HCEC 1CT (cell line): ENCODE data around the gene CDY2B.
"Not testable (repeated sequence)": the region's sequence is repeated elsewhere in the genome, so short reads cannot be mapped to it uniquely, and the experiment has no call there.

Experiments used
- DNase-seq: peaks from one replicate; pipeline ENCODE4 v3.0.0-alpha.2; 2017

The CDY2B gene

DNA sequence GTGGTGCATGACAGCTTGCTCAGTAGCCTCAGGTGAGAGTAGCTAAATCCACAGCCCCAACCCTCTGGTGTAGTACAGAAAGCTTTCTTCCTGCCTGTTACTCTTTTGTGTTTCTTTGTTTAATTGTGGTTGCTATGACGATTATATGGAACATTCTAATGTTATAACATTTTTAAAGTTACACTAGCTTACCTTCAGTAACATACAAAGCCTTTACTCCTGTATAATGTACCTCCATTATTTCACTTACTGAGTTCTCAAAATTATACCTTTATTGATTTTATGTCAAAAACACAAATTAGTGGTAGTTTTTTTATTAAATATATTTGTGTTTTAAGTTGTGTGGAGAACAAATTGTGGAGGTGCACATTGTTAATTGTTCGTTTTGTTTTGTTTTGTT, at the start of gene CDY2B:
TSS of gene CDY2B (minus strand) at position 101 of the 400 bp plus-strand sequence. CDS start 328 bp downstream, outside the sequence.
- not testable (repeated sequence) for DNase-seq

- DNase-seq = not testable (repeated sequence)
Measured at GRCh38 chrY:17908009-17908408, 28.0 kb upstream of the CDY2B start.

DNA sequence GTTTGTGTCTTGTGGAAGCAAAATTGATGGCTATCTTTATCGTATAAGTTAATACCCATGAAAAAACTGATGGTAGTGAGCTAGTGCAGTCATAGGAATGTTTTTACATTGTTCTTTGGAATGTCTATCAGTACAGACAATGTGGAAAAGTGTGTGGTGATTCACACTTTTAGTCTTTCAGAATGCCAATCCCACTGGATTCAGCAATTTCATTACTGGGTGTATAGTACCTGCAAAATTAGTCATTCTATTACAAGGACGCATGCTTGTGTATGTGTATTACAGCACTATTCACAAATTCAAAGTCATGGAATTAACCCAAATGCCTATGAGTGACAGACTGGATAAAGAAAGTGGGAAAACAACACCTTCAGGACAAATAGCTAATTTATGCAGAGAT, 27.3 kb upstream of the CDY2B start:
- not testable (repeated sequence) for DNase-seq

GRCh38 chrY:17881697-17882096, 1.7 kb upstream of the CDY2B start:
- DNase-seq = not testable (repeated sequence)

DNA sequence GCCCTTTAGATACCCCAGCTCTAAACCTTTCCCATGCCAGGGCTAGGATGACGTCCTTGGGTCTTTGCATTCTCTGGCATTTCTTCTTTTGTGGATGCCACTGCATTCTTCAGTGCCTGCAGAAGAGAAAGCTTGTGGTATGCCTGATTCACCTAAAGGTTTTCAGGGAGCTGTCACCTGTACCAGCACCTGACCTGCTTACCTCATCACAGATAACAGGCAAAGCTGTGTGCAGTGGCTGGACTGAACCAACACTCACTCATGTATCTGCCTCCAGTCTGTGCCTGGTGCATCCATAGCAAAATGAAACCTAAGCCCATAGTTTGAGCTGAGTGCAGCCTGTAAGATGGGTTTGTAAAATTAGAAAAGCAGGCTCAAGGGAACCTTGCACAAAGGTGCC, 3.3 kb downstream of the CDY2B start:
- DNase-seq = not testable (repeated sequence)

DNA sequence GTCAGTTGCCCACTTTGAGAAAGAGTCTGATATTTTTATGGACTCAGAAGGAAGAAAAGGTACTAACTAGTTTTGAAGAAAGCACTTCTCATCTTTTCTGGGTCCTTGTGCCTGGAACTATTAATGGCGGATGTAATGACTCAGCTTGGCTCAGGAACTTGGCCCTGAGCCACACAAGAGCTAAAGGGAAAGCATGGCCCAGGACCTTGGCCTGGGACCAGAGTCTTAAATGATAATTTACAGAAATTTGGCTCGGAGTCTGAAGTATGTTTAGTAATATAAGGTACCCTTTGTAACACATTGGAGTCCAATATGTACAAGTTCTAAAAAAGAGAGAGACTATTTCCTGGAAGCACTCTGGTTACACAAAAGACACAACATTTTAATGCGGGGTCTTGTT, 4.6 kb downstream of the CDY2B start:
- not testable (repeated sequence) for DNase-seq

DNA sequence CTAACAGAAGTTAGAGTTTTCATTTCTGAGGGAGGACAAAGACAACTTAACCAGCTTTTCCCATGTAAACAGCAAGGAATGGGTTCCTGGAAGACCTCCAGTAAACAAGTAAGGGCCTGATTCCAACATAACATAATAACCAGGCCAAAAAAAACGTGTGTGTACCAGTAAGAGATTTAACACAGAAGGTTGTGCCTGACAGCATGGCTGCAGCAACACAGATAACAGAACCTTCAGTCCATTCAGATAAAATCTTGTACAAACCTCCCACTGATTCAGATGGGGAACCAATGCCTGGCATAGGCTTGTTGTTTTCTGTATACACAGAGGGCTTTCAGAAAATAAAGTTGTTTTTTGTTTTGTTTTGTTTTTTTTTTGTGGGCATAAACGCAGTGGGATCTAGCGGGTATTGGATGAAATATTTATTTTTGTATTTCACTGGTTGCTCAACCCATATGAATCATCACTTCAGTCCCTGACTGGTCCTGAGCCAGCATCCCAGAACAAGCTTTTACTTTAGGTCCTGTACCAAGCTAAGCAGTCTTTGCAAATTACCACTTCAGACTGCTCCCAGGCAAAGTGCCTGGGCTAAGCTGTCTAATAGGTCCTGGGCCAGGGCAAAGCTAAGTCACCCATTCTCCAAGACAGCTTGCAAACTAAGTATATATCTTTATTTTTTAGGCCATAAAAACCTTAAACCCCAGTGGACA, 8.7 kb downstream of the CDY2B start:
- not testable (repeated sequence) for DNase-seq

DNA sequence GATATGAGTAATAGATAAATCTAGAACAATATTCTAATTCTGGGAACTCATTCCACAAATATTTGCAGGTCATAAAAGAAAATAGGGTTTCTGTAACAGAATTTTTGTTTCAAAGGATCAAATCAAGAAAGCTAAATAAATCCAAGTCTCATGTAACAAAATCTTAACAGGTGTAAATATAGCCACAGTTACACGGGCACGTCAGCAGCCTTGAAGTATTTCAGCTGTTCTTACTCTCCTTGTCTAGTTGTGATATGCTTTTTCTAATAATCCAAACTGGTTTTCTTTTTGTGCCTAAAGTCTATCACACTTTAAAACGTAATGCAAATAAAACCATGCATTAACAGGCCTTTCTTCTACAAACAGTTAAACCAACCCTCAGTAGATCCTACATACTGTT, 9.3 kb downstream of the CDY2B start:
- not testable (repeated sequence) for DNase-seq

DNA sequence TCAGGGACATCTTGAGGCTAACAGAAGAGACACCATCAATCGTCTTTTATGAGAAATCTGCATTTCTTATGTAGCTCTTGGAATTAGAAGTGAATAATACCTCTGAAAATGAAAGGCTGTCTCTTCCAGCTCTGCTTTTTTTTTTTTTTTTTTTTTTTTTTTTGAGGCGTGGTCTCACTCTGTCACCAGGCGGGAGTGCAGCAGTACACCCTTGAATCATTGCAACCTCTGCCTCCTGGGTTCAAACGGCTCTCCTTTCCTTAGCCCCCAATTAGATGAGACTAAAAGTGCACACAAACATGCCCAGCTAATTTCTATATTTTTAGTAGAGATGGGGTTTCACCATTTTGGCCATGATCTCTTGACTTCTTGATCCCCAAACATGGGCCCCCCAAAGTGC, 12.2 kb downstream of the CDY2B start:
- not testable (repeated sequence) for DNase-seq

- not testable (repeated sequence) for DNase-seq
Measured at GRCh38 chrY:17860634-17861033, 19.4 kb downstream of the CDY2B start.

- not testable (repeated sequence) for DNase-seq
Measured at GRCh38 chrY:17856963-17857848, 22.8 kb downstream of the CDY2B start.

DNA sequence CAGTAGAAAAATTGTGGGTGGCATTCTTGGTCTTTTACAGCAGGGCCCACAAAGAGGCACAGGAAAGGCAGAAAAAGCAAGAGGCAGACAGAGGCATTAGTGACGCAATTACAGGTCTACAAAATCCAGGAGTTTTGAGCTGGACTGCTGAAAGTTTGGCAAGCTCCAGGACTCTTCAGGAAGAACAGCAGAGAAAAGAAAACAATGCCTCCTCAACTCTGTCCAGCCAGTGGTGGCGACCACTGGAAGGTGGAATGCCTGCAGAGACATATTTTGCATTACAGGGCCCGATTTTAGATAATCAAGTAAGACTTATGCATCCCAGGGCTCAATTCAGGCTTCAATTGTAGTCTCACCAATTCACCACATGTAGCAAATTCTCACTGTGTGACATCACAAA, 23.5 kb downstream of the CDY2B start:
- DNase-seq = not testable (repeated sequence)

- not testable (repeated sequence) for DNase-seq
Measured at GRCh38 chrY:17849131-17849530, 30.9 kb downstream of the CDY2B start.

DNA sequence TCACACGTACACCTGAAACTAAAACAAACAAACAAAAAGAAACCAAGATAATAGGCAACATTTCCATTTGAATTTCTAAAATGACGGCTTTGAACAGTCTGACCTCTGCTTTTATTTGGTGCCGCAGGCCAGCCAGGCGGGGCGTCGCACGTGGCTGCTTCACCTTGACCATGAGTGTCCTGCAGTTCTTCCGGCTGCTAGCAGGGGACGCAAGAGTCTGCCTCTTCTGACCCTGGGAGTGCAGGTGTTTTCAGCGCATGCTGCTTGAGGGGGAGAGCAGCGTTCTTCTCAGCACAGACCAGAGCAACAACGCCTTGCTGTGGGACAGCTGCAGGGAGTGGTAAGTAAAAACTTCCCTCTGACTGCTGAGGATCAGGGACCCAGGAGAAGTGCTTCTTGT, 47.9 kb downstream of the CDY2B start:
- DNase-seq = not testable (repeated sequence)
